T47D (cell line): ENCODE results near the gene PAMR1.

Source experiments
- DNase-seq, 2 experiments: peaks; one replicate each; pipeline versions ENCODE4 v3.0.0 to v3.0.0-alpha.2; 2011 to 2012; ENCODE audit warnings: low read depth in 1 of 2, low spot score in 1 of 2
- JUND ChIP-seq: IDR thresholded peaks from 2 replicates; pipeline ENCODE4 v1.6.1; 2012; ENCODE audit warnings: low read depth
- in situ Hi-C: cut with HindIII; loops from 2 replicates; pipeline ENCODE4 v1.10.0; 2016; ENCODE audit warnings: low sequenced_read_pairs, low pct_unique_long_range_greater_than_20kb

The PAMR1 gene

GRCh38 chr11:35507688-35508087 is 17.7 kb downstream of the PAMR1 start:
- DNase-seq = peak in 1 of 2 experiments; percentile 54
- TF ChIP-seq JUND = no peak
- in situ Hi-C loops = no loop called here

- in situ Hi-C loops = no loop called here
- no peak for DNase-seq
- TF ChIP-seq JUND = no peak
These were observed 23.6 kb downstream of the PAMR1 start for GRCh38 chr11:35501776-35502175.

- in situ Hi-C loops = no loop called here
These were observed 24.7 kb downstream of the PAMR1 start for GRCh38 chr11:35500744-35501143.

GRCh38 chr11:35496416-35496815 is 29.0 kb downstream of the PAMR1 start:
- in situ Hi-C loops = no loop called here
- no peak for DNase-seq
- no peak for TF ChIP-seq JUND

More at GRCh38 chr11:35500744-35501143, 24.7 kb downstream of the PAMR1 start:
- DNase-seq = no peak
- TF ChIP-seq JUND = no peak

GRCh38 chr11:35494957-35495490 is 30.4 kb downstream of the PAMR1 start:
- DNase-seq = no peak
- no peak for TF ChIP-seq JUND
- in situ Hi-C loops = no loop called here

GRCh38 chr11:35491231-35491871 is 34.1 kb downstream of the PAMR1 start:
- DNase-seq = peak; percentile 50 to 81
- in situ Hi-C loops = no loop called here
- TF ChIP-seq JUND = no peak

- in situ Hi-C loops = no loop called here
These were observed 37.3 kb downstream of the PAMR1 start for GRCh38 chr11:35488117-35488516.

GRCh38 chr11:35487532-35488078 is 37.8 kb downstream of the PAMR1 start:
- DNase-seq = peak in 1 of 2 experiments; percentile 64
- no peak for TF ChIP-seq JUND
- in situ Hi-C loops = no loop called here

More at GRCh38 chr11:35488117-35488516, 37.3 kb downstream of the PAMR1 start:
- DNase-seq = no peak
- TF ChIP-seq JUND = no peak

GRCh38 chr11:35486934-35487333 is 38.5 kb downstream of the PAMR1 start:
- DNase-seq = no peak
- in situ Hi-C loops = no loop called here
- no peak for TF ChIP-seq JUND

- in situ Hi-C loops = no loop called here
- TF ChIP-seq JUND = no peak
- no peak for DNase-seq
These were observed 39.0 kb downstream of the PAMR1 start for GRCh38 chr11:35486446-35486845.

- no peak for TF ChIP-seq JUND
- DNase-seq = peak; percentile 51 to 85
- in situ Hi-C loops = no loop called here
These were observed 39.6 kb downstream of the PAMR1 start for GRCh38 chr11:35485656-35486322.

GRCh38 chr11:35484435-35484834 is 41.0 kb downstream of the PAMR1 start:
- no peak for TF ChIP-seq JUND
- in situ Hi-C loops = no loop called here
- DNase-seq = no peak
